ENCODE results near the gene HAUS5.
"Not testable (repeated sequence)": the region's sequence is repeated elsewhere in the genome, so short reads cannot be mapped to it uniquely, and the experiment has no call there.

HAUS5 gene

GRCh38 chr19:35585848-35586247, 26.7 kb upstream of the HAUS5 start, which contains the start of gene PMIS2:
Gene PMIS2, plus strand, starts transcription at chr19:35586173. Its CDS starts 87 bp downstream, at chr19:35586260.
- H3K9ac ChIP-seq (ENCODE audit: low read depth, low read length), result no peak within 1 kb of the TSS
- H3K9me3 ChIP-seq (ENCODE audit: insufficient read depth, low read depth, low read length), result no peaks in the 10 kb centered on the region
- WGBS, result 78% methylated on average over 16 of the region's 16 CpGs
- H3K4me3 ChIP-seq (ENCODE audit: low read length), result no peak within 1 kb of the TSS
- H3K4me1 ChIP-seq (ENCODE audit: insufficient read depth, low read length), result no peaks in the 10 kb centered on the region
- H3K27ac ChIP-seq (ENCODE audit: low read depth, low read length), result no peak within 1 kb of the TSS
- H3K36me3 ChIP-seq (ENCODE audit: insufficient read depth, low read length), result no peaks in the 10 kb centered on the region
- H3K27me3 ChIP-seq (ENCODE audit: insufficient read depth, low read length), result no peaks in the 10 kb centered on the region

DNA sequence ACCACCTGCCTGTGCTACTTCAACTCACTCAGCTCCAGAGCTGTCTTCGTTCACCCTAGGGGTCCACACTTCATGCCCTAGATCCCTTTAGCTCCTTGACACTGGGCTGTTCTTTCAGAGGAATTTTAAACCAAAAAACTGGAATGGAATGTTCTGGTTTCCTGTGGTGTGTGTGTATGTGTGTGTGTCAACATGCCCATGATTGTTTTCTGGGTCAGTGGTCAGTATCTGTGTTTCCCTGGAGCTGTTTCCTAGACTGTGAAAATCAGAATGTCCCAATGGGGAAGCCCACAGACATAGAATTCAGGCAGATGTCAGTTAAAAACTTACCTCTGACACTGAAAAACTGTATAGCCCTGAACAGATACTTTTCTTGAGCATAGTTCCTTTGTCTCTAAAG, 25.2 kb upstream of the HAUS5 start:
- H3K36me3 ChIP-seq (ENCODE audit: insufficient read depth, low read length), result no peaks in the 10 kb centered on the region
- WGBS, result 71% methylated on average over 1 of the region's 1 CpG
- H3K27ac ChIP-seq (ENCODE audit: low read depth, low read length), result no peak overlapping the region
- H3K4me3 ChIP-seq (ENCODE audit: low read length), result no peak overlapping the region
- H3K27me3 ChIP-seq (ENCODE audit: insufficient read depth, low read length), result no peaks in the 10 kb centered on the region
- no peaks in the 10 kb centered on the region for H3K4me1 ChIP-seq (ENCODE audit: insufficient read depth, low read length)
- no peak overlapping the region for H3K9ac ChIP-seq (ENCODE audit: low read depth, low read length)
- no peaks in the 10 kb centered on the region for H3K9me3 ChIP-seq (ENCODE audit: insufficient read depth, low read depth, low read length)

DNA sequence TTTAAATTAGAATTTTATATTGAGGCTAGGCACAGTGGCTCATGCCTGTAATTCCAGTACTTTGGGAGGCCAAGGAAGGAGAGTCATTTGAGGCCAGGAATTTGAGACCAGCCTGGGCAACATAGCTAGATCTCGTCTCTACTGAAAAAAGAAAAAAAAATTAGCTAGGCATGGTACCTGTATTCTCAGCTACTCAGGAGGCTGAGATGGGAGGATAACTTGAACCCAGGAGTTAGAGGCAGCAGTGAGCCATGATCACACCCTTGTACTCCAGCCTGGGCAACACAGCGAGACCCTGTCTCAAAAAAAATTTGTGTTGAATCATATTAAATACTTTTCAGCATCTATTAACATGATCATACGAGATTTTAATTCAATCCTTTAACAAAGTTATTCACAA, 21.7 kb upstream of the HAUS5 start:
- Histone ChIP-seq H3K9me3 (ENCODE audit: insufficient read depth, low read depth, low read length) (no peaks in the 10 kb centered on the region), H3K27ac (ENCODE audit: low read depth, low read length) (no peak overlapping the region), H3K4me1 (ENCODE audit: insufficient read depth, low read length) (no peaks in the 10 kb centered on the region), H3K36me3 (ENCODE audit: insufficient read depth, low read length) (no peaks in the 10 kb centered on the region), H3K4me3 (ENCODE audit: low read length) (no peak overlapping the region), H3K27me3 (ENCODE audit: insufficient read depth, low read length) (no peaks in the 10 kb centered on the region), H3K9ac (ENCODE audit: low read depth, low read length) (no peak overlapping the region)
- 94% methylated on average over 3 of the region's 3 CpGs for WGBS

- 36% methylated on average over 8 of the region's 8 CpGs for WGBS
- Histone ChIP-seq H3K9ac (ENCODE audit: low read depth, low read length) (no peak overlapping the region), H3K36me3 (ENCODE audit: insufficient read depth, low read length) (no peaks in the 10 kb centered on the region), H3K9me3 (ENCODE audit: insufficient read depth, low read depth, low read length) (no peaks in the 10 kb centered on the region), H3K4me1 (ENCODE audit: insufficient read depth, low read length) (no peaks in the 10 kb centered on the region), H3K4me3 (ENCODE audit: low read length) (no peak overlapping the region), H3K27ac (ENCODE audit: low read depth, low read length) (no peak overlapping the region), H3K27me3 (ENCODE audit: insufficient read depth, low read length) (no peaks in the 10 kb centered on the region)
Measured at GRCh38 chr19:35592226-35592625, 20.3 kb upstream of the HAUS5 start.

DNA sequence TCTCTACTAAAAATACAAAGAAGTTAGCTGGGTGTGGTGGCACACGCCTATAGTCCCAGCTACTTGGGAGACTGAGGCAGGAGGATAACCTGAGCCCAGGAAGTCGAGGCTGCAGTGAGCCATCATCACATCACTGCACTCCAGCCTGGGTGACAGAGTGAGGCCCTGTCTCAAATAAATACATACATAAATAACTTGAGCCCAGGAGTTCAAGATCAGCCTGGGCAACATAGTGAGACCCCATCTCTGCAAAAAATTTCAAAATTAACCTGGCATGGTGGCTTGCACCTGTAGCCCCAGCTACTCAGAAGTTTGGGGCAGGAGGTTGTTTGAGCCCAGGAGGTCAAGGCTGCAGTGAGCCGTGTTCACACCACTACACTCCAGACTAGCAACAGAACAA, 17.5 kb upstream of the HAUS5 start:
- not testable (repeated sequence) for H3K27me3 ChIP-seq (ENCODE audit: insufficient read depth, low read length); H3K4me3 ChIP-seq (ENCODE audit: low read length); H3K9me3 ChIP-seq (ENCODE audit: insufficient read depth, low read depth, low read length); H3K27ac ChIP-seq (ENCODE audit: low read depth, low read length); H3K9ac ChIP-seq (ENCODE audit: low read depth, low read length); H3K36me3 ChIP-seq (ENCODE audit: insufficient read depth, low read length); H3K4me1 ChIP-seq (ENCODE audit: insufficient read depth, low read length)
- 87% methylated on average over 3 of the region's 3 CpGs for WGBS

- Histone ChIP-seq H3K27ac (ENCODE audit: low read depth, low read length) (no peak overlapping the region), H3K4me1 (ENCODE audit: insufficient read depth, low read length) (no peaks in the 10 kb centered on the region), H3K4me3 (ENCODE audit: low read length) (no peak overlapping the region), H3K9ac (ENCODE audit: low read depth, low read length) (no peak overlapping the region), H3K36me3 (ENCODE audit: insufficient read depth, low read length) (no peaks in the 10 kb centered on the region), H3K27me3 (ENCODE audit: insufficient read depth, low read length) (no peaks in the 10 kb centered on the region), H3K9me3 (ENCODE audit: insufficient read depth, low read depth, low read length) (no peaks in the 10 kb centered on the region)
- WGBS, result 100% methylated on average over 1 of the region's 1 CpG
Measured at GRCh38 chr19:35595928-35596327, 16.6 kb upstream of the HAUS5 start.

- 84% methylated on average over 4 of the region's 4 CpGs for WGBS
- H3K9ac ChIP-seq (ENCODE audit: low read depth, low read length), result no peak overlapping the region
Measured at GRCh38 chr19:35596366-35596999, 16.1 kb upstream of the HAUS5 start.

GRCh38 chr19:35601971-35602370, 10.6 kb upstream of the HAUS5 start:
- Histone ChIP-seq H3K27ac (ENCODE audit: low read depth, low read length) (no peak overlapping the region), H3K4me1 (ENCODE audit: insufficient read depth, low read length) (no peaks in the 10 kb centered on the region), H3K9me3 (ENCODE audit: insufficient read depth, low read depth, low read length) (peaks cover 8% of the 10 kb centered on the region), H3K36me3 (ENCODE audit: insufficient read depth, low read length) (no peaks in the 10 kb centered on the region), H3K9ac (ENCODE audit: low read depth, low read length) (no peak overlapping the region), H3K4me3 (ENCODE audit: low read length) (no peak overlapping the region), H3K27me3 (ENCODE audit: insufficient read depth, low read length) (no peaks in the 10 kb centered on the region)
- WGBS, result 92% methylated on average over 3 of the region's 3 CpGs

More at GRCh38 chr19:35596366-35596999, 16.1 kb upstream of the HAUS5 start:
- Histone ChIP-seq H3K27me3 (ENCODE audit: insufficient read depth, low read length) (no peaks in the 10 kb centered on the region), H3K9me3 (ENCODE audit: insufficient read depth, low read depth, low read length) (no peaks in the 10 kb centered on the region), H3K4me1 (ENCODE audit: insufficient read depth, low read length) (no peaks in the 10 kb centered on the region), H3K36me3 (ENCODE audit: insufficient read depth, low read length) (no peaks in the 10 kb centered on the region), H3K27ac (ENCODE audit: low read depth, low read length) (no peak overlapping the region), H3K4me3 (ENCODE audit: low read length) (no peak overlapping the region)

DNA sequence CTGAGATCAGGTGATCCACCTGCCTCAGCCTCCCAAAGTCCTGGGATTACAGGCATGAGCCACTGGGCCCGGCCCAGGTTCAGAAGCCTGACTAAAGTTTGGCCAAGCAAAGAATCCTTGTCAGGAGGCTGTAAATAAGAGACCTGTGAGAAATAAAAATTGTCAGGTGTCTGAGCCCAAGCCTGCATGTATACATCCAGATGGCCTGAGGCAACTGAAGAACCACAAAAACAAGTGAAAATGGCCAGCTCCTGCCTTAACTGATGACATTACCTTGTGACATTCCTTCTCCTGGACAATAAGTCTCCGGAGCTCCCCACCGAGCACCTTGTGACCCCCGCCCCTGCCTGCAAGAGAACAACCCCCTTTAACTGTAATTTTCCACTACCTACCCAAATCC, 8.1 kb upstream of the HAUS5 start:
- H3K36me3 ChIP-seq (ENCODE audit: insufficient read depth, low read length); H3K4me3 ChIP-seq (ENCODE audit: low read length); H3K4me1 ChIP-seq (ENCODE audit: insufficient read depth, low read length); H3K9ac ChIP-seq (ENCODE audit: low read depth, low read length); H3K27me3 ChIP-seq (ENCODE audit: insufficient read depth, low read length); H3K27ac ChIP-seq (ENCODE audit: low read depth, low read length): not testable (repeated sequence)
- WGBS, result 82% methylated on average over 4 of the region's 4 CpGs
- peaks cover 18% of the 10 kb centered on the region for H3K9me3 ChIP-seq (ENCODE audit: insufficient read depth, low read depth, low read length)

GRCh38 chr19:35607170-35607569, 5.4 kb upstream of the HAUS5 start:
- H3K27ac ChIP-seq (ENCODE audit: low read depth, low read length), result not testable (repeated sequence)

DNA sequence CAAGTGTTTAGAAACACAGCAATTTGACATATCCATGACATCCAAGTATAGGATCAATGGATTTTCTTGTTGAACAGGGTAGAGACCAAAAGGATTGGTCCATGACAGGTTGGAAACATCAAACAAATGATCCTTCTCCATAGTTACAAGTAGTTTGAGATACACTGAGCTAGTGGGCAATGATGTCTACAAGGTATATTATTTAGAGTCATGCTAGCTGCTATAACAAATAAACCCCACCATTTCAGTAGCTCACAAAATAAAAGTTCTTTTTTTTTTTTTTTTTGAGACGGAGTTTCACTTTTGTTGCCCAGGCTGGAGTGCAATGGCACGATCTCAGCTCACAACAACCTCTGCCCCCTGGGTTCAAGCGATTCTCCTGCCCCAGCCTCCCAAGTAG, 4.9 kb upstream of the HAUS5 start:
- no peaks in the 10 kb centered on the region for H3K4me1 ChIP-seq (ENCODE audit: insufficient read depth, low read length)
- no peaks in the 10 kb centered on the region for H3K27me3 ChIP-seq (ENCODE audit: insufficient read depth, low read length)
- WGBS, result 87% methylated on average over 3 of the region's 3 CpGs
- no peak overlapping the region for H3K27ac ChIP-seq (ENCODE audit: low read depth, low read length)
- H3K36me3 ChIP-seq (ENCODE audit: insufficient read depth, low read length), result no peaks in the 10 kb centered on the region
- H3K9ac ChIP-seq (ENCODE audit: low read depth, low read length), result no peak overlapping the region
- H3K4me3 ChIP-seq (ENCODE audit: low read length), result no peak overlapping the region
- peaks cover 18% of the 10 kb centered on the region for H3K9me3 ChIP-seq (ENCODE audit: insufficient read depth, low read depth, low read length)

More at GRCh38 chr19:35607170-35607569, 5.4 kb upstream of the HAUS5 start:
- not testable (repeated sequence) for H3K9ac ChIP-seq (ENCODE audit: low read depth, low read length); H3K4me3 ChIP-seq (ENCODE audit: low read length); H3K4me1 ChIP-seq (ENCODE audit: insufficient read depth, low read length); H3K27me3 ChIP-seq (ENCODE audit: insufficient read depth, low read length); H3K36me3 ChIP-seq (ENCODE audit: insufficient read depth, low read length)
- WGBS, result 91% methylated on average over 5 of the region's 8 CpGs
- H3K9me3 ChIP-seq (ENCODE audit: insufficient read depth, low read depth, low read length), result peaks cover 18% of the 10 kb centered on the region

GRCh38 chr19:35608251-35608650, 4.3 kb upstream of the HAUS5 start:
- no peaks in the 10 kb centered on the region for H3K27me3 ChIP-seq (ENCODE audit: insufficient read depth, low read length)
- no peak overlapping the region for H3K27ac ChIP-seq (ENCODE audit: low read depth, low read length)
- no peaks in the 10 kb centered on the region for H3K36me3 ChIP-seq (ENCODE audit: insufficient read depth, low read length)
- peaks cover 18% of the 10 kb centered on the region for H3K9me3 ChIP-seq (ENCODE audit: insufficient read depth, low read depth, low read length)
- 77% methylated on average over 2 of the region's 2 CpGs for WGBS
- no peaks in the 10 kb centered on the region for H3K4me1 ChIP-seq (ENCODE audit: insufficient read depth, low read length)
- H3K9ac ChIP-seq (ENCODE audit: low read depth, low read length), result no peak overlapping the region
- H3K4me3 ChIP-seq (ENCODE audit: low read length), result no peak overlapping the region
